ENCODE measurements around the gene NSUN5.
"Not testable (repeated sequence)": the region's sequence is repeated elsewhere in the genome, so short reads cannot be mapped to it uniquely, and the experiment has no call there.

DNA sequence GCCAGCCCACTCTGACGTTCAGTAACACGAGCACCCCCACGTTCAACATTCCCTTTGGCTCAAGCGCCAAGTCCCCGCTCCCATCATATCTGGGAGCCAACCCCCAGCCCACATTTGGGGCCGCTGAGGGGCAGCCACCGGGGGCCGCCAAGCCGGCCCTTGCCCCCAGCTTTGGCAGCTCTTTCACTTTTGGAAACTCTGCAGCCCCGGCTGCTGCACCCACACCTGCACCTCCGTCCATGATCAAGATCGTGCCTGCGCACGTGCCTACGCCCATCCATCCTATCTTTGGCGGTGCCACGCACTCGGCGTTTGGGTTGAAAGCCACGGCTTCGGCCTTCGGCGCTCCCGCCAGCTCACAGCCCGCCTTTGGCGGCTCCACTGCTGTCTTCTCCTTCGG, 10.9 kb downstream of the NSUN5 start:
- not testable (repeated sequence) for TF ChIP-seq EP300 (IDR thresholded peaks at IDR 0.05)
- TF ChIP-seq, protein P1, sequence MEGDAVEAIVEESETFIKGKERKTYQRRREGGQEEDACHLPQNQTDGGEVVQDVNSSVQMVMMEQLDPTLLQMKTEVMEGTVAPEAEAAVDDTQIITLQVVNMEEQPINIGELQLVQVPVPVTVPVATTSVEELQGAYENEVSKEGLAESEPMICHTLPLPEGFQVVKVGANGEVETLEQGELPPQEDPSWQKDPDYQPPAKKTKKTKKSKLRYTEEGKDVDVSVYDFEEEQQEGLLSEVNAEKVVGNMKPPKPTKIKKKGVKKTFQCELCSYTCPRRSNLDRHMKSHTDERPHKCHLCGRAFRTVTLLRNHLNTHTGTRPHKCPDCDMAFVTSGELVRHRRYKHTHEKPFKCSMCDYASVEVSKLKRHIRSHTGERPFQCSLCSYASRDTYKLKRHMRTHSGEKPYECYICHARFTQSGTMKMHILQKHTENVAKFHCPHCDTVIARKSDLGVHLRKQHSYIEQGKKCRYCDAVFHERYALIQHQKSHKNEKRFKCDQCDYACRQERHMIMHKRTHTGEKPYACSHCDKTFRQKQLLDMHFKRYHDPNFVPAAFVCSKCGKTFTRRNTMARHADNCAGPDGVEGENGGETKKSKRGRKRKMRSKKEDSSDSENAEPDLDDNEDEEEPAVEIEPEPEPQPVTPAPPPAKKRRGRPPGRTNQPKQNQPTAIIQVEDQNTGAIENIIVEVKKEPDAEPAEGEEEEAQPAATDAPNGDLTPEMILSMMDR (IDR thresholded peaks at IDR 0.05) = not testable (repeated sequence)

All from tibial nerve (tissue), 4 donors.